Thyroid gland (tissue), 4 donors: Measurements from ENCODE around the gene DTNBP1.

ENCODE experiments used
- CTCF ChIP-seq, 6 experiments: fragments of 200-600 bp in 3 of 6; fragments of 450-650 bp in 3 of 6; sonication (generic) in 3 of 6; IDR thresholded peaks; one replicate each; pipeline ENCODE4 v1.5.1; 2016 to 2019; ENCODE audit warnings: antibody characterized with exemption in 6 of 6, mild to moderate bottlenecking in 2 of 6, inconsistent platforms in 1 of 6, moderate library complexity in 1 of 6
- POLR2A ChIP-seq, 2 donors: fragments of 450-650 bp; IDR thresholded peaks; one replicate each; pipeline ENCODE4 v1.6.1; 2017; ENCODE audit warnings: antibody characterized with exemption in 2 of 2, mild to moderate bottlenecking in 2 of 2, moderate library complexity in 1 of 2

DNA sequence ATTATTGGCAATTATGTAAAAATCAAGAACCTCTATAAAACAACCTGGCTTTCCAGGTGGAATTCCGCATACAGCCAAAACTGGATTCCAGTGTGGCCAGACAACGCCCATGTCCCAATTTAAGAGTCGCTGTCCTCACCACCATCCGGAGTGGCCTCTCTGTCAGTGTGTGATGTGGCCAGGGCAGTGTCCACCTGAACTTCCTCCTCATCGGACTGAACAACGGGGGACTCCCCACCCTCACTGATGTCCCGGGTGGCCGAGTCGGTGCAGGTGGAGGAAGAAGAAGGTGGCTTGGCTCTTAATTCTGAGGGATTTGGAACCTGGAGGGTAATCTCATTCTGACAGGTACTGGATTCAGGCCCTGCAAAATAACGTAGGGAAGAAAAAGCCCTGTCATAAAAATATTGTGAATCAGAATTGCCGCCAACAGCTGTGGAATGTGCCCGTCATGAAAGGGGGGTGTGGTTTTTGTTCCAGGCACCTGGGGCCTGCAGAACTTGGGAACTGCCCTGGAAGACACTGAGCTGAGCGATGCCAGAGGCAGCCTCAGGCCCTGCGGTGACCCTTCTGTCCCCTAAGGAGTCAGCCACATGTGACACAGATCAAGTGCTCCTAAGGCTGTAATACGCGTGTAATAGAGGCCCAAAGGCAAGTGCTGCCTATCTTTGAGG lies 139.8 kb downstream of the DTNBP1 start:
- TF ChIP-seq POLR2A (IDR thresholded peaks at IDR 0.05) (no peak), CTCF (IDR thresholded peaks at IDR 0.05) (no peak)
